ENCODE measurements around the gene NOCT.
"Not testable (repeated sequence)": the region's sequence is repeated elsewhere in the genome, so short reads cannot be mapped to it uniquely, and the experiment has no call there.

The NOCT gene

DNA sequence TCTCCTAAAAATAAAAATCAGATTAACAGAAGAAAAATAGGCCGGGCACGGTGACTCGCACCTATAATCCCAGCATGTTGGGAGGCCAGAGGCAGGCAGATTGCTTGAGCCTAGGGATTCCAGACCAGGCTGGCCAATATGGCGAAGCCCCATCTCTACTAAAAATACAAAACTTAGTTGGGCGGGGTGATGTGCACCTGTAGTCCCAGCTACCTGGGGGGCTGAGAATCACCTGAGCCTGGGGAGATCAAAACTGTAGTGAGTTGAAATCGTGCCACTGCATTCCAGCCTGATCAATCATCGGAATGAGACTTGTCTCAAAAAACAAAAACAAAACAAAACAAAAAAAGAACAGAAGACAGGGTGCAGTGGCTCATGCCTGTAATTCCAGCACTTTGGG is 32.8 kb upstream of the NOCT start:
- no peaks in the 10 kb centered on the region for H3K4me1 ChIP-seq (ENCODE audit: control insufficient read depth, insufficient read depth, low read length)
- H3K9me3 ChIP-seq (ENCODE audit: control insufficient read depth, insufficient read depth, low read length), result no peaks in the 10 kb centered on the region
- no peak overlapping the region for H3K4me3 ChIP-seq (ENCODE audit: low read length)
- no CpG with 5 or more reads among the region's 7 CpGs for WGBS (ENCODE audit: insufficient coverage, insufficient read length)
- no peak overlapping the region for H3K27ac ChIP-seq (ENCODE audit: low read length)
- no peaks in the 10 kb centered on the region for H3K36me3 ChIP-seq (ENCODE audit: control insufficient read depth, insufficient read depth, low read length)
- no peak for DNase-seq (ENCODE audit: low read depth, low spot score)
- no peaks in the 10 kb centered on the region for H3K27me3 ChIP-seq (ENCODE audit: control insufficient read depth, insufficient read depth, low read length)

DNA sequence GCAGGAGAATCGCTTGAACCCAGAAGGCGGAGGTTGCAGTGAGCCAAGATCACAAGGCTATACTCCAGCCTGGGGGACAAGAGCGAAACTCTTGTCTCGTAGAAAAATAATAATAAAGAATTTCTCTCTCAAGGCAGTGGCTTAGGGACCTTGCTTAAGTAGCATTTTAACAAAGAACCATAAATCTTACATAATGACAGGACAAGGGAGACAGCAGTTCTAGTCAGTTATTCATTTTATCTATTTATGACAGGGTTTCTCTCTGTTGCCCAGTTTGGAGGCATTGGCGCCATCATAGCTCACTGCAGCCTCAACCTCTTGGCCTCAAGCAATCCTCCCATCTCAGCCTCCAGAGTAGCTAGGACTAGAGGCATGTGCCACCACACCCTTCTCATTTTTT is 31.9 kb upstream of the NOCT start:
- no CpG with 5 or more reads among the region's 5 CpGs for WGBS (ENCODE audit: insufficient coverage, insufficient read length)
- H3K4me1 ChIP-seq (ENCODE audit: control insufficient read depth, insufficient read depth, low read length), result no peaks in the 10 kb centered on the region
- H3K4me3 ChIP-seq (ENCODE audit: low read length), result no peak overlapping the region
- no peaks in the 10 kb centered on the region for H3K9me3 ChIP-seq (ENCODE audit: control insufficient read depth, insufficient read depth, low read length)
- DNase-seq (ENCODE audit: low read depth, low spot score), result no peak
- no peak overlapping the region for H3K27ac ChIP-seq (ENCODE audit: low read length)
- H3K27me3 ChIP-seq (ENCODE audit: control insufficient read depth, insufficient read depth, low read length), result no peaks in the 10 kb centered on the region
- no peaks in the 10 kb centered on the region for H3K36me3 ChIP-seq (ENCODE audit: control insufficient read depth, insufficient read depth, low read length)

GRCh38 chr4:138984647-138985046 is 30.9 kb upstream of the NOCT start:
- Histone ChIP-seq H3K36me3 (ENCODE audit: control insufficient read depth, insufficient read depth, low read length) (no peaks in the 10 kb centered on the region), H3K27ac (ENCODE audit: low read length) (no peak overlapping the region), H3K4me1 (ENCODE audit: control insufficient read depth, insufficient read depth, low read length) (no peaks in the 10 kb centered on the region), H3K27me3 (ENCODE audit: control insufficient read depth, insufficient read depth, low read length) (no peaks in the 10 kb centered on the region), H3K4me3 (ENCODE audit: low read length) (no peak overlapping the region), H3K9me3 (ENCODE audit: control insufficient read depth, insufficient read depth, low read length) (no peaks in the 10 kb centered on the region)
- no CpG with 5 or more reads among the region's 1 CpG for WGBS (ENCODE audit: insufficient coverage, insufficient read length)
- DNase-seq (ENCODE audit: low read depth, low spot score), result no peak

GRCh38 chr4:138992676-138993075 is 22.9 kb upstream of the NOCT start:
- no peaks in the 10 kb centered on the region for H3K4me1 ChIP-seq (ENCODE audit: control insufficient read depth, insufficient read depth, low read length)
- no peak for DNase-seq (ENCODE audit: low read depth, low spot score)
- no peaks in the 10 kb centered on the region for H3K27me3 ChIP-seq (ENCODE audit: control insufficient read depth, insufficient read depth, low read length)
- WGBS (ENCODE audit: insufficient coverage, insufficient read length), result no CpG with 5 or more reads among the region's 2 CpGs
- no peak overlapping the region for H3K4me3 ChIP-seq (ENCODE audit: low read length)
- no peak overlapping the region for H3K27ac ChIP-seq (ENCODE audit: low read length)
- no peaks in the 10 kb centered on the region for H3K36me3 ChIP-seq (ENCODE audit: control insufficient read depth, insufficient read depth, low read length)
- H3K9me3 ChIP-seq (ENCODE audit: control insufficient read depth, insufficient read depth, low read length), result no peaks in the 10 kb centered on the region

- H3K4me1 ChIP-seq (ENCODE audit: control insufficient read depth, insufficient read depth, low read length), result no peaks in the 10 kb centered on the region
- no peaks in the 10 kb centered on the region for H3K36me3 ChIP-seq (ENCODE audit: control insufficient read depth, insufficient read depth, low read length)
- no CpG with 5 or more reads among the region's 6 CpGs for WGBS (ENCODE audit: insufficient coverage, insufficient read length)
- no peaks in the 10 kb centered on the region for H3K27me3 ChIP-seq (ENCODE audit: control insufficient read depth, insufficient read depth, low read length)
- H3K9me3 ChIP-seq (ENCODE audit: control insufficient read depth, insufficient read depth, low read length), result no peaks in the 10 kb centered on the region
- no peak overlapping the region for H3K4me3 ChIP-seq (ENCODE audit: low read length)
- H3K27ac ChIP-seq (ENCODE audit: low read length), result no peak overlapping the region
- DNase-seq (ENCODE audit: low read depth, low spot score), result no peak
Measured at GRCh38 chr4:138996090-138996489, 19.5 kb upstream of the NOCT start.

DNA sequence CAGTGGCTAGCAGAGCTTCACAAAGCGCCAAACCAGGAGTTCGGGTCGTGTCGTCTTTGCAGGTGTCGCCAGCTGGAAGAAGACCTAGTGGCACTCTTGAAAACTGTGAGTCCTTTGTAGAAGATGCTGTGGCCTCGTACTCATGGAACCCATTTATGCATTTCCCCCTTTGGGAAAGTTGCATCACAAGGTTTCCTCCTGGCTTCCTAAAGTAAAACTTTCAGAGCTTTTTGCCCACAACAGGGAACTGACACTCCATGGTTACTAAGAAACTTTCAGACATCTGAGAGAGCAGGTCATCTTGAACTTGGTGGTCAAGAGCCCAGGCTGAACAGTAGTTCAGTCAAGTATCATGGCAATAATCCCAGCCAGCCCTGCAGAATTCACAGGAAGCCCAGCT is 15.9 kb upstream of the NOCT start:
- WGBS (ENCODE audit: insufficient coverage, insufficient read length), result no CpG with 5 or more reads among the region's 6 CpGs
- no peaks in the 10 kb centered on the region for H3K9me3 ChIP-seq (ENCODE audit: control insufficient read depth, insufficient read depth, low read length)
- no peaks in the 10 kb centered on the region for H3K27me3 ChIP-seq (ENCODE audit: control insufficient read depth, insufficient read depth, low read length)
- H3K36me3 ChIP-seq (ENCODE audit: control insufficient read depth, insufficient read depth, low read length), result no peaks in the 10 kb centered on the region
- H3K27ac ChIP-seq (ENCODE audit: low read length), result no peak overlapping the region
- DNase-seq (ENCODE audit: low read depth, low spot score), result no peak
- H3K4me3 ChIP-seq (ENCODE audit: low read length), result no peak overlapping the region
- H3K4me1 ChIP-seq (ENCODE audit: control insufficient read depth, insufficient read depth, low read length), result no peaks in the 10 kb centered on the region

- H3K27me3 ChIP-seq (ENCODE audit: control insufficient read depth, insufficient read depth, low read length); H3K36me3 ChIP-seq (ENCODE audit: control insufficient read depth, insufficient read depth, low read length); H3K4me3 ChIP-seq (ENCODE audit: low read length); H3K27ac ChIP-seq (ENCODE audit: low read length); H3K9me3 ChIP-seq (ENCODE audit: control insufficient read depth, insufficient read depth, low read length); H3K4me1 ChIP-seq (ENCODE audit: control insufficient read depth, insufficient read depth, low read length); DNase-seq (ENCODE audit: low read depth, low spot score): not testable (repeated sequence)
- WGBS (ENCODE audit: insufficient coverage, insufficient read length), result no CpG with 5 or more reads among the region's 5 CpGs
Measured at GRCh38 chr4:139000134-139000533, 15.4 kb upstream of the NOCT start.

GRCh38 chr4:139001430-139001829 is 14.2 kb upstream of the NOCT start:
- DNase-seq (ENCODE audit: low read depth, low spot score); H3K4me3 ChIP-seq (ENCODE audit: low read length); H3K27me3 ChIP-seq (ENCODE audit: control insufficient read depth, insufficient read depth, low read length); H3K9me3 ChIP-seq (ENCODE audit: control insufficient read depth, insufficient read depth, low read length); H3K27ac ChIP-seq (ENCODE audit: low read length); H3K36me3 ChIP-seq (ENCODE audit: control insufficient read depth, insufficient read depth, low read length); H3K4me1 ChIP-seq (ENCODE audit: control insufficient read depth, insufficient read depth, low read length): not testable (repeated sequence)
- no CpG with 5 or more reads among the region's 7 CpGs for WGBS (ENCODE audit: insufficient coverage, insufficient read length)

GRCh38 chr4:139003668-139004067 is 11.9 kb upstream of the NOCT start:
- not testable (repeated sequence) for H3K4me3 ChIP-seq (ENCODE audit: low read length); DNase-seq (ENCODE audit: low read depth, low spot score); H3K9me3 ChIP-seq (ENCODE audit: control insufficient read depth, insufficient read depth, low read length); H3K27ac ChIP-seq (ENCODE audit: low read length); H3K4me1 ChIP-seq (ENCODE audit: control insufficient read depth, insufficient read depth, low read length); H3K36me3 ChIP-seq (ENCODE audit: control insufficient read depth, insufficient read depth, low read length); H3K27me3 ChIP-seq (ENCODE audit: control insufficient read depth, insufficient read depth, low read length)
- WGBS (ENCODE audit: insufficient coverage, insufficient read length), result no CpG with 5 or more reads among the region's 4 CpGs

DNA sequence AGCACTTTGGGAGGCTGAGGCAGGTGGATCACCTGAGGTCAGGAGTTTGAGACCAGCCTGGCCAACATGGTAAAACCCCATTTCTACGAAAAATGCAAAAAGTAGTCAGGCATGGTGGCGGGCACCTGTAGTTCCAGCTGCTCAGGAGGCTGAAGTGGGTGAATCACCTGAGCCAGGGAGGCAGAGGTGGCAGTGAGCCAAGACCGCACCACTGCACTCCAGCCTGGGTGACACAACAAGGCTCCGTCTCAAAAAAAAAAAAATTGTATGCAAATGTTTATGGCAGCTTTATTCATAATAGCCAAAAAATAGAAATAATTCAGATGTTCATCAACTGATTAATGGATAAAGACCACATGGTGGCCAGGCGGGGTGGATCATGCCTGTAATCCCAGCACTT is 9.8 kb upstream of the NOCT start:
- Histone ChIP-seq H3K36me3 (ENCODE audit: control insufficient read depth, insufficient read depth, low read length) (no peaks in the 10 kb centered on the region), H3K4me1 (ENCODE audit: control insufficient read depth, insufficient read depth, low read length) (no peaks in the 10 kb centered on the region), H3K9me3 (ENCODE audit: control insufficient read depth, insufficient read depth, low read length) (no peaks in the 10 kb centered on the region), H3K27me3 (ENCODE audit: control insufficient read depth, insufficient read depth, low read length) (no peaks in the 10 kb centered on the region), H3K27ac (ENCODE audit: low read length) (no peak overlapping the region), H3K4me3 (ENCODE audit: low read length) (no peak overlapping the region)
- DNase-seq (ENCODE audit: low read depth, low spot score), result no peak
- WGBS (ENCODE audit: insufficient coverage, insufficient read length), result no CpG with 5 or more reads among the region's 5 CpGs

DNA sequence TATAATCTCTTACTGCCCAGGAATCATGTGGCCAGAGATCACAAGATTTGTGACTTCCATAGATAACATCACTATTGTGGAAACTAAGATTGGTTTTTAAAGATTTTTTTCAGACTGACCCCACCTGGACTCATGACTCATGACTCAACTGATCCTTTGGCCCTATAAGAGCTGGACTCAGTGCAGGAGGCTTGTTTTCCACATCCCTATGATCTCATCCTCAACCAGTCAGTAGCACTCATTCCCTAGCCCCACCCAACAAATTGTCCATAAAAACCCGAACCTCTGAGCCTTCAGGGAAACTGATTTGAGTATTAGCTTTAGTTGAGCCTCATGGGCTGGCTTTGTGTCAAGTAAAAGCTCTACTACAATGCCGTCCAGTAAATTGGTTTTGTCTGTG is 7.9 kb upstream of the NOCT start:
- H3K27me3 ChIP-seq (ENCODE audit: control insufficient read depth, insufficient read depth, low read length), result no peaks in the 10 kb centered on the region
- no peaks in the 10 kb centered on the region for H3K4me1 ChIP-seq (ENCODE audit: control insufficient read depth, insufficient read depth, low read length)
- H3K4me3 ChIP-seq (ENCODE audit: low read length), result no peak overlapping the region
- H3K27ac ChIP-seq (ENCODE audit: low read length), result no peak overlapping the region
- no peak for DNase-seq (ENCODE audit: low read depth, low spot score)
- H3K36me3 ChIP-seq (ENCODE audit: control insufficient read depth, insufficient read depth, low read length), result no peaks in the 10 kb centered on the region
- WGBS (ENCODE audit: insufficient coverage, insufficient read length), result no CpG with 5 or more reads among the region's 2 CpGs
- H3K9me3 ChIP-seq (ENCODE audit: control insufficient read depth, insufficient read depth, low read length), result no peaks in the 10 kb centered on the region
